Neural progenitor cell (in vitro differentiated cells): ENCODE data around the gene PDHA2. TPM values are rescaled to one million over a fixed set of nuclear protein-coding genes. Genes with fewer than 3 reads are reported as not detected.
A peak's percentile ranks its signal among the peaks of the same experiment; 100 is the strongest.

Experiments
- DNase-seq: peaks from one replicate; pipeline ENCODE4 v3.0.0-alpha.2; 2016; ENCODE audit warnings: low spot score
- H2AFZ ChIP-seq: fragments of 200-600 bp; sonication (generic); replicated peaks from 2 replicates; pipeline ENCODE4 v1.6.1; 2016; ENCODE audit warnings: antibody characterized with exemption
- H3F3A ChIP-seq: fragments of 200-600 bp; sonication (generic); 2 replicates; pipeline ENCODE4 v1.6.1; 2016; ENCODE audit warnings: antibody characterized with exemption, low read depth
- H3K27ac ChIP-seq: fragments of 200-600 bp; sonication (generic); 2 replicates; pipeline ENCODE4 v1.5.1; 2016; ENCODE audit warnings: mild to moderate bottlenecking
- H3K27me3 ChIP-seq: fragments of 200-600 bp; sonication (generic); 2 replicates; pipeline ENCODE4 v1.6.1; 2016; ENCODE audit warnings: mild to moderate bottlenecking, moderate library complexity
- H3K36me3 ChIP-seq: fragments of 200-600 bp; sonication (generic); 2 replicates; pipeline ENCODE4 v1.5.1; 2016
- H3K4me1 ChIP-seq: fragments of 200-600 bp; sonication (generic); 2 replicates; pipeline ENCODE4 v1.6.1; 2016; ENCODE audit warnings: mixed run types
- H3K4me2 ChIP-seq: fragments of 200-600 bp; sonication (generic); 2 replicates; pipeline ENCODE4 v1.6.1; 2016
- H3K4me3 ChIP-seq: fragments of 200-600 bp; sonication (generic); 2 replicates; pipeline ENCODE4 v1.5.1; 2016
- H3K79me2 ChIP-seq: fragments of 200-600 bp; sonication (generic); 2 replicates; pipeline ENCODE4 v1.6.1; 2016; ENCODE audit warnings: low read depth
- H3K9ac ChIP-seq: fragments of 200-600 bp; sonication (generic); 2 replicates; pipeline ENCODE4 v1.6.1; 2016
- H3K9me3 ChIP-seq: fragments of 200-600 bp; sonication (generic); 2 replicates; pipeline ENCODE4 v1.5.1; 2016; ENCODE audit warnings: low read depth
- H4K20me1 ChIP-seq: fragments of 200-600 bp; sonication (generic); 2 replicates; pipeline ENCODE4 v1.6.1; 2016; ENCODE audit warnings: low read depth
- H3K27ac Mint-ChIP-seq: 3 replicates; pipeline ENCODE4 v1.8.0; 2021; ENCODE audit warnings: mixed read lengths
- H3K27me3 Mint-ChIP-seq: 2 replicates; pipeline ENCODE4 v1.8.0; 2022; ENCODE audit warnings: low read depth, mild to moderate bottlenecking, inconsistent platforms, moderate library complexity, mixed read lengths; ENCODE audit not compliant: insufficient read depth
- H3K36me3 Mint-ChIP-seq: 3 replicates; pipeline ENCODE4 v1.8.0; 2021; ENCODE audit warnings: mixed read lengths
- H3K4me1 Mint-ChIP-seq: 3 replicates; pipeline ENCODE4 v1.8.0; 2021; ENCODE audit warnings: mixed read lengths
- H3K4me3 Mint-ChIP-seq: 3 replicates; pipeline ENCODE4 v1.8.0; 2021; ENCODE audit warnings: mild to moderate bottlenecking, moderate library complexity, mixed read lengths
- H3K9me3 Mint-ChIP-seq: 3 replicates; pipeline ENCODE4 v1.8.0; 2020; ENCODE audit warnings: mixed read lengths
- EZH2 ChIP-seq: fragments of 200-600 bp; sonication (generic); IDR thresholded peaks from 2 replicates; pipeline ENCODE4 v1.6.1; 2017; ENCODE audit warnings: antibody characterized with exemption, mild to moderate bottlenecking, moderate library complexity
- EZH2phosphoT487 ChIP-seq: fragments of 200-600 bp; sonication (generic); IDR thresholded peaks from 2 replicates; pipeline ENCODE4 v1.6.1; 2017; ENCODE audit warnings: antibody characterized with exemption
- small RNA-seq: library from RNA; depleted of rRNA; stranded (forward); fragments of <200 nt; gene quantifications from one replicate; pipeline ENCODE3, GENCODE V24; 2015
- total RNA-seq: library from RNA; depleted of rRNA; stranded (reverse); fragments of >200 nt; gene quantifications from 2 replicates; pipeline ENCODE4 v1.2.3, GENCODE V29; 2015; ENCODE audit warnings: low replicate concordance
- TF ChIP-seq, protein P1 (sequence below): fragments of 200-600 bp; sonication (generic); IDR thresholded peaks from 2 replicates; pipeline ENCODE4 v1.5.1; 2017; ENCODE audit warnings: antibody characterized with exemption, mild to moderate bottlenecking

The PDHA2 gene
- total RNA-seq, 1 donor from 2014 or later, result not detected

DNA sequence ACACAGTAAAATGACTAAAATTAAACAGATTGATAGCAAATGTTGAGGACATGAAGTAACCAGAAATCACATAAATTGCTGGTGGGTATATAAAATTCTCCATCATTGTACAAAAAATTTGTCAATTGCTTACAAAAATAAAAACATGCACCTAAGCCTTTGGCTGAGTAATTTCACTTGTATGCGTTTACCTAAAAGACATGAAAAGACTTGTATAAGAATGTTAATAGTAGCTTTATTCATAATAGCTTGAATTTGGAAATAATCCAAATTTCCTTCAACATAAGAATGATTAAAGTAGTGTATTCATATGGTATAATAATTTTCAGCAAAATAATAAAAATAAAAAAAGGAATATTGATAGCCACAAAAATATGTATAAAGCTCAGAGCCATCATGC, 37.7 kb downstream of the PDHA2 start:
- TF ChIP-seq EZH2phosphoT487 (no peak), EZH2 (no peak)
- TF ChIP-seq, protein P1, sequence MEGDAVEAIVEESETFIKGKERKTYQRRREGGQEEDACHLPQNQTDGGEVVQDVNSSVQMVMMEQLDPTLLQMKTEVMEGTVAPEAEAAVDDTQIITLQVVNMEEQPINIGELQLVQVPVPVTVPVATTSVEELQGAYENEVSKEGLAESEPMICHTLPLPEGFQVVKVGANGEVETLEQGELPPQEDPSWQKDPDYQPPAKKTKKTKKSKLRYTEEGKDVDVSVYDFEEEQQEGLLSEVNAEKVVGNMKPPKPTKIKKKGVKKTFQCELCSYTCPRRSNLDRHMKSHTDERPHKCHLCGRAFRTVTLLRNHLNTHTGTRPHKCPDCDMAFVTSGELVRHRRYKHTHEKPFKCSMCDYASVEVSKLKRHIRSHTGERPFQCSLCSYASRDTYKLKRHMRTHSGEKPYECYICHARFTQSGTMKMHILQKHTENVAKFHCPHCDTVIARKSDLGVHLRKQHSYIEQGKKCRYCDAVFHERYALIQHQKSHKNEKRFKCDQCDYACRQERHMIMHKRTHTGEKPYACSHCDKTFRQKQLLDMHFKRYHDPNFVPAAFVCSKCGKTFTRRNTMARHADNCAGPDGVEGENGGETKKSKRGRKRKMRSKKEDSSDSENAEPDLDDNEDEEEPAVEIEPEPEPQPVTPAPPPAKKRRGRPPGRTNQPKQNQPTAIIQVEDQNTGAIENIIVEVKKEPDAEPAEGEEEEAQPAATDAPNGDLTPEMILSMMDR, result no peak
- Mint-ChIP-seq H3K4me3 (no peak overlapping the region), H3K27me3 (no peaks in the 10 kb centered on the region), H3K4me1 (no peaks in the 10 kb centered on the region), H3K36me3 (no peaks in the 10 kb centered on the region), H3K9me3 (peaks cover 6% of the 10 kb centered on the region), H3K27ac (no peak overlapping the region)
- no peak for DNase-seq
- Histone ChIP-seq H3K4me1 (no peaks in the 10 kb centered on the region), H3K4me3 (no peak overlapping the region), H3K36me3 (no peaks in the 10 kb centered on the region), H3K27me3 (no peaks in the 10 kb centered on the region), H3F3A (no peaks in the 10 kb centered on the region), H3K4me2 (no peak overlapping the region), H3K27ac (no peak overlapping the region), H3K9ac (no peak overlapping the region), H3K9me3 (peaks cover 2% of the 10 kb centered on the region), H2AFZ (no peak overlapping the region), H4K20me1 (no peaks in the 10 kb centered on the region), H3K79me2 (no peaks in the 10 kb centered on the region)

DNA sequence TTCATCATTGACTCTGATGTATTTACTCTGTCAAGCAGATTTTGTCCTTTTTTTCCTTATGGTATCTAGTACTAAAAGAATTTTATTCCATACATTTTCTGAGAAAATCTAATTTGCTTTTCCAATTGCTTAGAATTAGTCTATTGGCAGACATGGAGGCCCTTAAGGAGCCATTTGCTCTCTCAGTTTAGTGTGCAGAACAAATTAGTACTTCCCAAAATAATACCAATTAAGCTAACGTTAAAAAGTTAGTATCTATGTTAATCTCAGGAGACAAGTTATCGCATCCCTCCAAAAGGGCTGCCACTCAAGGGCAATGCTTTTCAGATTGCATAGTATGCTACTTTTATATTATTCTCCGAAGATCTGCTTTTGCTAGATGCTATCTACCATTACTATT, 47.7 kb downstream of the PDHA2 start:
- no peaks in the 10 kb centered on the region for H3K27me3 ChIP-seq
- no peak overlapping the region for H3K27ac Mint-ChIP-seq
- H3K36me3 Mint-ChIP-seq, result no peaks in the 10 kb centered on the region
- no peaks in the 10 kb centered on the region for H3F3A ChIP-seq
- H3K79me2 ChIP-seq, result no peaks in the 10 kb centered on the region
- no peak overlapping the region for H3K4me3 Mint-ChIP-seq
- H3K9ac ChIP-seq, result no peak overlapping the region
- H3K4me1 ChIP-seq, result no peaks in the 10 kb centered on the region
- no peak for DNase-seq
- H3K4me2 ChIP-seq, result no peak overlapping the region
- no peak overlapping the region for H3K4me3 ChIP-seq
- TF ChIP-seq EZH2phosphoT487 (no peak), EZH2 (no peak)
- TF ChIP-seq, protein P1, result no peak
- peaks cover 8% of the 10 kb centered on the region for H3K9me3 ChIP-seq
- H2AFZ ChIP-seq, result no peak overlapping the region
- H3K27ac ChIP-seq, result no peak overlapping the region
- peaks cover 6% of the 10 kb centered on the region for H3K4me1 Mint-ChIP-seq
- peaks cover 26% of the 10 kb centered on the region for H3K9me3 Mint-ChIP-seq
- H3K36me3 ChIP-seq, result no peaks in the 10 kb centered on the region
- peaks cover 3% of the 10 kb centered on the region for H3K27me3 Mint-ChIP-seq
- H4K20me1 ChIP-seq, result no peaks in the 10 kb centered on the region

DNA sequence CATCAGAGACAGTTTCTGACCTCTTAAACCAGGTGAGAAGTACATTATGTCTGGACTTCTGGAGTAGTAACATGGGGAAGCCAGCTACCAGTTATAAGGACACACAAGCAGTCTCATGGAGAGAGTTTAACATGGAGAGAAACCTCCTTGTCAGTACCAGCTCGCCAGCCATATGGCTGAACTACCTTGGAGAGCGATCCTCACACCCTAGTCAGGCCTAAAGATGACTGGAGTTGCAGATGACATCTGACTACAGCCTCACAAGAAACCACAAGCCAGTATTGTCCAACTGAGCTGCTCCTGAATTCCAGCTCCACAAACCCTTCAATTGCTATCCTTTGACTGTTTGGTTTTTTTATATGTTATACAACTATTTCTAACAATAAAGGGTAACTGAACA, 49.8 kb downstream of the PDHA2 start:
- H3K27me3 Mint-ChIP-seq, result peaks cover 3% of the 10 kb centered on the region
- no peak overlapping the region for H3K4me2 ChIP-seq
- H3K27ac Mint-ChIP-seq, result no peak overlapping the region
- no peaks in the 10 kb centered on the region for H3K36me3 ChIP-seq
- H3K27ac ChIP-seq, result no peak overlapping the region
- peaks cover 15% of the 10 kb centered on the region for H3K9me3 Mint-ChIP-seq
- no peaks in the 10 kb centered on the region for H3K27me3 ChIP-seq
- no peaks in the 10 kb centered on the region for H3K79me2 ChIP-seq
- DNase-seq, result peak; percentile 18
- no peak for TF ChIP-seq EZH2
- TF ChIP-seq EZH2phosphoT487, result no peak
- TF ChIP-seq, protein P1, result no peak
- H2AFZ ChIP-seq, result no peak overlapping the region
- H3F3A ChIP-seq, result no peaks in the 10 kb centered on the region
- H3K9ac ChIP-seq, result no peak overlapping the region
- no peaks in the 10 kb centered on the region for H3K4me1 ChIP-seq
- peaks cover 6% of the 10 kb centered on the region for H3K4me1 Mint-ChIP-seq
- H3K36me3 Mint-ChIP-seq, result no peaks in the 10 kb centered on the region
- no peaks in the 10 kb centered on the region for H3K9me3 ChIP-seq
- no peak overlapping the region for H3K4me3 ChIP-seq
- no peak overlapping the region for H3K4me3 Mint-ChIP-seq
- no peaks in the 10 kb centered on the region for H4K20me1 ChIP-seq

Small RNAs within 50 kb of the gene (small RNA-seq; reads per million reads assigned to genes)
- not detected for gene RNU6-1059P
